Activated CD4-positive, CD25-positive, alpha-beta regulatory T cell treated with anti-CD3 and anti-CD28 coated beads, Interleukin-2, amount 50 U/mL, for 16 hours (primary cell): ENCODE measurements around the gene PGLYRP4.
"Not testable (repeated sequence)": the region's sequence is repeated elsewhere in the genome, so short reads cannot be mapped to it uniquely, and the experiment has no call there.

Experiments used
- DNase-seq: peaks from one replicate; pipeline ENCODE4 v3.0.0-alpha.2; 2020; ENCODE audit warnings: low read depth, low spot score

Gene PGLYRP4

DNA sequence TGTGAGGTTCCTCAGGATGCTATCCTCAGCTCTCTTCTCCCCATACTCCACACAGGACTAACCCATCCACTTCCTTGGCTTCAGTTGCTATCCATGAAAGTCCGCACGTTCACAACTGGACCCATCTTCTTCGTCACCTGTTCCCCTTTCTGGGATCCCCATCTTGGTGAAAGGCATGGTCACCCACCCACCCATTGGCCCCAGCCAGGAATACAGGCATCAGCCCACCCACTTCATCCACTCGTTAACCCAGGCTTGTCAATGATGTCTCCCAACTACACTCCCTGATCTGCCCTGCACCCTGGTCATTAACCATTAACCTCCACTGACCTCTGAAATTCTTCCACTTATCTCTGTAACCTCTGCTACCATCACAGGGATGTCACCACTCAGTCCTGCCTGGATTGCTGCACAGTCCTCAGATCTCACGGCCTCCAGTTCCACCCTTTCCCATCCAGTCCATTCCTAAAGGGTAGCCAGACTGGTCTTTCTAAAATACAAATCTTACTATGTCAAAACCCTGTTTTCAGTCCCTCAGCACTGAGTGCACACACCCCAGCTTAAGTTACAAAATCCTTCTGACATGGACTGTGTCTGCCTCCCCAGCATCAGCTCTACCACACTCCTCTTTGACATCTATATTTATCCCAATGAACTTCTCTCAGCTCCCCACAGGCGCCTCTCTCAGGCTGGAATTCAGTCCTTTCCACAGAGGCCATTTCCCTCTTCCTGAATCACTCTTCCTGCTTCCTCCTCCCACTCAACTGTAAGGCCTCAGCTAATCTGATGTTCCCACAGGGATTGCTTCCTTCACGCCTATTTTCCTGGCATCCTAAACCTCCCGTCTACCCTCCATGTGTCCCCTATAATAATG is 10.4 kb downstream of the PGLYRP4 start:
- no peak for DNase-seq

DNA sequence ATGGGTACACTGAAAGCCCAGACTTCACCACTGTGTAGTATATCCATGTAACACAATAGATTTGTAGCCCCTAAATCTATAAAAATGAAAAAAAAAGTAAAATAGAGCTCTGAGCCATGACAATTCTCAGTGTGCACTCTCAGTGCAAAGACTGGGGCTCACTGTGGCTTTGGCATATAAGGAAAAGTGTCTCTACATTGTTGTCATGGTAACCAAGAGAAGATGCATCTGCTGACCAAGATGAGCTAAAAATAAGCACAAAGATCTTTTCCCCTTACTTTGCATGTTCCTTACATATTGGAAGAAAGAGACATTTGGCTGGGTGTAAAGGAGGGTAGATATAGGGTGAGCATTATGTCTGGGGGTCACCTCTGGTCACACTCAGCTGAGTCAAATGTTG is 12.0 kb downstream of the PGLYRP4 start:
- DNase-seq, result no peak

DNA sequence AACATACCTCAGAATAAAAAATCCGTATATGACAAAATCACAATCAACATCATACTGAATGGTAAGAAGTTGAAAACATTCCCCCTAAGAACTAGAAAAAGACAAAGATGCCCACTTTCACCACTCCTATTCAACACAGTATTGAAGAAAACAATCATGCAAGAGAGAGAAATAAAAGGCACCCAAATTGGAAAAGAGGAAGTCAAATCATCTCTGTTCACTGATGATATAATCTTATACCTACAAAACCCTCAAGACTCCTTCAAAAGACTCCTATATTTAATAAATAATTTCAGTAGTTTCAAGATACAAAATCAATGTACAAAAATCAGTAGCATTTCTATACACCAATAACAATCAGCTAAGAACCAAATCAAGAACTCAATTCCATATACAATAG is 14.7 kb downstream of the PGLYRP4 start:
- no peak for DNase-seq

DNA sequence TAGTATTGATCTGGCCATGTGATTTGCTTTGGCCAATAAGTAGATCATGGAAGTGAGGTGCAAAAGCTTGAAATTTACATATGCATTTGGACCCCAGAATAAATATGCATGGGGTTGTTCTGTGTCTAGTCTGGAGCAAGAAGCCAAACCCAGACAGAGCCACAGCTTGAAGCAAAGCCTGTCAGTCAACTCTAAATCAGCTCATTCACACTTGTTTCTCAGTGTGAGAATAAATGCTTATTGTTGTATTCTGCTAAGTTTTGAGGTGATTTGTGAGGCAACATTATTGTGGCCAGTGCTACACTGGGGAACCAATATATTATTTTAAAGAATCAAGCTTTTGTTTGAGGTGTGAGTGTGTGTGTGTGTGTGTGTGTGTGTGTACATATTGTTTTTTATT is 23.7 kb downstream of the PGLYRP4 start:
- no peak for DNase-seq

DNA sequence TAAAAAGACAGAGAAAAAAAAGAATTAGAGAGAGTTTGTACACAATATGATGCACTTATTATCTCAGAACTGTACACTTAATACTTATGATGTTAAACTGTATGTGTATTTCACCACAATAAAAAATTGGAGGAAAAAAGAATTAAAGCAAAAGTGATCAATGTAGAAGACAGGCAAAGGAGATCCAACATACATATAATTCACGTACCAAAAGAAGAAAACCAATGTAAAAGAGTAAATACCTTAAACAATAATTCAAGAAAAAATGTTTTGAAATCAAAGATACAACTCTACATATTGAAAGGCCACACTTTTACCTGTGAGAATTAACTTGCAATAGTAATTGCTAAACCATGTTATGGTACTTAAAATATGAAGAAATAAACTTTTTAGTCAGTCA is 26.1 kb downstream of the PGLYRP4 start:
- no peak for DNase-seq

DNA sequence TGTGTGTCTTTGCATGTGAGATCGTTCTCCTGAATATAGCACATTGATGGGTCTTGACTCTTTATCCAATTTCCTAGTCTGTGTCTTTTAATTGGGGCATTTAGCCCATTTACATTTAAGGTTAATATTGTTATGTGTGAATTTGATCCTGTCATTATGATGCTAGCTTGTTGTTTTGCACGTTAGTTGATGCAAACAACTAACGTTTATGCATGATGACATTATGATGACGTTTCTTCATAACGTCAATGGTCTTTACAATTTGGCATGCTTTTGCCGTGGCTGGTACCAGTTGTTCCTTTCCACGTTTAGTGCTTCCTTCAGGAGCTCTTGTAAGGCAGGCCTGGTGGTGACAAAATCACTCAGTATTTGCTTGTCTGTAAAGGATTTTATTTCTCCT is 30.5 kb downstream of the PGLYRP4 start:
- not testable (repeated sequence) for DNase-seq

DNA sequence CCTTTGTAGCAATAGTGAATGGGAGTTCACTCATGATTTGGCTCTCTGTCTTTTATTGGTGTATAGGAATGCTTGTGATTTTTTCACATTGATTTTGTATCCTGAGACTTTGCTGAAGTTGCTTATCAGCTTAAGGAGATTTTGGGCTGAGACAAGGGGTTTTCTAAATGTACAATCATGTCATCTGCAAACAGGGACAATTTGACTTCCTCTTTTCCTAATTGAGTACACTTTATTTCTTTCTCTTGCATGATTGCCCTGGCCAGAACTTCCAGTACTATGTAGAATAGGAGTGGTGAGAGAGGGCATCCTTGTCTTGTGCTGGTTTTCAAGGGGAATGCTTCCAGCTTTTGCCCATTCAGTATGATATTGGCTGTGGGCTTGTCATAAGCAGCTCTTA is 32.6 kb downstream of the PGLYRP4 start:
- DNase-seq, result not testable (repeated sequence)

DNA sequence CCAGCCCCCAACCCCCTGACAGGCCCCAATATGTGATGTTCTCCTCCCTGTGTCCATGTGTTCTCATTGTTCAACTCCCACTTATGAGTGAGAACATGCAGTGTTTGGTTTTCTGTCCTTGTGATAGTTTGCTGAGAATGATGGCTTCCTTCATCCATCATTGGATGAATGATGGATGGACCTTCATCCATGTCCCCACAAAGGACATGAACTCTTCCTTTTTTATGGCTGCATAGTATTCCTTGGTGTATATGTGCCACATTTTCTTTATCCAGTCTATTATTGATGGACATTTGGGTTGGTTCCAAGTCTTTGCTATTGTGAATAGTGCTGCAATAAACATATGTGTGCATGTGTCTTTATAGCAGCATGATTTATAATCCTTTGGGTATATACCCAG is 34.3 kb downstream of the PGLYRP4 start:
- not testable (repeated sequence) for DNase-seq

DNA sequence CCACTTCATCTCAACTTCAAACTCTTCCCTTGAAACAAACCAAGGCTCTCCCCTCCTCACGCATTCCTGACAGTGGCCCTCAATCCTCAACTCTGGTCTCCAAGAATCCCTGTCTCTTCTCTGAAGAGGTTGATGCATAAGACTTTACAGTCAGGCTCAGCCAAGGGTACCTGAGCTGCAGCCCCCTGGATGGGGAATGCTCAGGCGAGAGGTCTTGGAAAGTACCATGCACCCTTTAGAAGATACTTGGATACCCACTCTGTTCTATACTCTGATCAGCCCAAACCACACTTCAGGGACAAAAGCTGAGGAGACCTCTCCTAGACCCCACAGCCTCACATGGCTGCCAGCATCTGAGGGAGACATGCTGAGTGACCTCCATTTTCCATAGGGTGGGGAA is 35.4 kb downstream of the PGLYRP4 start:
- DNase-seq, result no peak

DNA sequence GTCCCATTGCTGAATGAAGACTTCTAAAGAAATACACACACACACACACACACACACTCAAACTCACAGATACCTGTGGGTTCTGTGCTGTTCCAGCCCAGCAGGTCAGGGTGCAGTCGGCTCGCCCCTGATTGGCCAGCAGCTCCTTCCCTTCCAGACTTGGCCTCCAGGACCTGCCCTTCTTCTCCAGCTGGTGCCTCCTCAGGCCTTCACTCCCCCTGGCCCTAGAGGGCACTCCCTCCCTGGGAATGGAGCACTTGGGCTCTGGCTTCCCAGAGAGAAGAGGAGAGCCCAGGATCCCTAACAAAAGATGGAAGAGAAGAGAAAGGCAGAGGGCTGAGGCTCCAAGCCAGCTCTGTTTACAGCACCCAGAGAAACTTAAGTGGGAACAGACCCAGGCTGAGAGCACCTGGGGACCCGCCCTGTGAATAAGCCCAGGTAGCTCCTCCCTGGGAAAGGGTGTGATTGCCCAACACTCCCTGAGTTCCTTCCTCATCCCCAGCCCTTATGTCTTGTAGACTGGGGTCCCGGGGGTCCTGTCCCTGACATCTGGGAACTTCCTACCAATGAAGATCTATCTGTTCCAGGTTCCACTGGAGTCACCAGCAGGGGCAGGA is 36.0 kb downstream of the PGLYRP4 start, which contains the start of gene PGLYRP3:
Gene PGLYRP3, minus strand, starts transcription at position 383 of the 617 bp plus-strand sequence. CDS start 2,287 bp downstream, outside the sequence.
- DNase-seq, result no peak

DNA sequence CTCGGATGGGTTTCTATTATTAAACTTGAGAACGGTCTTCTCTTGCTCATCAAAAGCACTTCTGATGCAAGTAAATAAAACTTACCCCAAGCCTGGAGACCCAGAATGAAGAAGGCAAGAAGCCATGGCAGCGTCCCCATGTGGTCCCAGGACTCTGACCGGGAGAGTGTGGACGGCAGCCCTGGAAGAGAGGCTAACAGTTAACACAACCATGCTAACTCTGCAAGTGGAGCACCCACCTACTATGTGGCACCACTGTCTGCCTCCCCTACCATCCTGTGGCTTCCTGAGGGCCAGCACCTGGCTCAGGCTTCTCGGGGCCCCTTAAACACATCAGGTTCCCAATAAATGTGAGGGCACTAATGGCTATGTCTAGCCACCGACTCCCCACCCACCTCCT is 38.1 kb downstream of the PGLYRP4 start:
- no peak for DNase-seq

DNA sequence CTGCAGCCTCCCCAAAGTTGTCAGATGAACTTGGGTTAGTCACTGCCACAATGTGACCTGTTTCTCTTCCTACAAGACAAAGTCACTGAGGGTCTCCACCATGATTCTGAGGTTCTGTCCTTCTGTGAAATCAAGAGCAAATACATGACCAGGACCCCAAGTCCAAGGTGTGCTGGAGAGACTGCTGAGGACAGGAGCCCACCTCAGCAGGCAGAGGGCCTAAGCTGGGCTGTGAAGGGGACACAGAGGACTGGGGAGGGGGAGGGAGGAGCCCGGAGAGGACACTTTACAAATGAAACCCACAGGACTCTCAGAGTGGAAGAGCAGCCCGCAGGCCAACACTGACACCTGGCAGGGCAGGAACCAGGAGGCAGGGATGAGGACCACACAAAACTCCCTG is 39.2 kb downstream of the PGLYRP4 start:
- DNase-seq, result no peak

DNA sequence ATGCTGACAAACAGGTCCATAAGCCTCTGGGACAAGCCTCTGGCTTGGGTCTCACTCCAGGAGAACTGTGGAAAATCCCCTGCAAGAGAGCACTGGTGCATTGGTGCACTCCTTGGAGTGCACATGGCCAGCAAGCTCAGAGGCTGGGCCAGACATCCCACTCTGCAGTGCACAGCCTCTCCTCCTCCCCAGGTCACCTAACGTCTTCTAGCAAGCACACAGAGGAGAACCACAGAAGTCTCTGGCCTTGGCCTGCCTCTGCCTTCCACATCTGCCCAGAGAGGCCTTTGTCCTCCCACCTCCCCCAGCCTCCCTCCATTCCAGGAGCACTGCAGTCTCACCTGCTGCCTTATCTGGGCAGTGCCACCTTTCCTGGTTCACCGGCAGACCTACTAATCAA is 40.1 kb downstream of the PGLYRP4 start:
- DNase-seq, result no peak

DNA sequence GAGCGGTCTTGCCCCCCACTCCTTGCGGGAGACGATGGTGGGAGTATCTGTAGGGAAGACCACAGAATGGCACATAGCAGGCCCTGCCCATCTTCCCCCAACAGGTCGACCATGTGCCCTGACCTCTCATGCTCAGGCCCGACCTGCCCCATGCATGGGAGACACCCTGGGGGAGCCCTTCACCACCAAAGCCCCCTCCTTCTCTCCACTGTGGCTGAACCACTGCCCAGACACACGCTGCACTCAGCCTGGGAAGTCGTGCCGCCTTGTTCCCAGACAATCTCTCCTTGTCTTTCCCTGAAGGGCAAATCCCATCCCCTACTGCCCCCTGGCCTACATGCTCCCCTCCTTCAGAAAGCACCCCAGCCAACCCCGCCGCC is 41.4 kb downstream of the PGLYRP4 start:
- no peak for DNase-seq

DNA sequence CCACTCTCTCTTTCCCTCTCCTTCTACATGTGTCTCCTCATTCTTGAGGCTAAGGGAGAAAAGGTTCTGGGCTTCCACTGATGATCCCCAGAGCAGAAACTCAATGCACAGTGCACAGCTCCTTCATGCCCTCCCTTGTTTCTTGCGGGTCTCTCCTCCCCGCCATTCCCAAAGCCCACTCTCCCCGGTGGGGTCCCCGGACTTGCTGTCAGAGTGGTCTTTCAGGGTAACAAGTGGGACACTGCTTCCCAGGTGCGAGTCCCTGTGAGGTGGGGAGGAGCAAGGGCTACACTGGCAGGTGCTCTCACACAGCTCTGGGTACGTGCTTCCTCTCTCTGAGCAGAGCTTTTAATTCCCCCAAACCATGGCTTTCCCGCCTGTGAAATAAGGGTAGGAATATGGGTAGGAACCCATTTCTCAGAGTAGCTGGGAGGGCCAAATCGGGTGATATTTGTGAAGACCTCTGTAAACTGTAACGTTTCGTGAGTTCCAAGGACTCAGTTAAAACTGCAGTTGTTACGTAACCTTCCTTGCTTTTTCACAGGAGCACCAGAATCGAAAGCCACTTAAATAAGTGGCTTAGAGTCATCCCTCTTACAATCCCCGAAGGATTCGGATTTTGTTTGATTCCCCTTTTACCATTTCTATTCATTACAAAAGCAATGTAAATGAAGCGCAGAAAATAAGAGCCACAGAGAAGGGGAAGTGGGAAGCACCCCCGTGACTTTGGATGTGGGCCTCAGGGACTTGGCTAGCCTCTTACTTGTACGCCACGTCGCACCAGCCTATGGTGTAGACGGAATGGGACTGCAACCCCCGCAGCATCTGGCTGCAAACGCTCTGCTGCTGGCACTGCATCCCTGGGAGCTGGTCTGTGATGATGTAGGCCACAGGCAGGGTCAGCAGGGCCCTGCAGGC is 42.1 kb downstream of the PGLYRP4 start:
- no peak for DNase-seq

DNA sequence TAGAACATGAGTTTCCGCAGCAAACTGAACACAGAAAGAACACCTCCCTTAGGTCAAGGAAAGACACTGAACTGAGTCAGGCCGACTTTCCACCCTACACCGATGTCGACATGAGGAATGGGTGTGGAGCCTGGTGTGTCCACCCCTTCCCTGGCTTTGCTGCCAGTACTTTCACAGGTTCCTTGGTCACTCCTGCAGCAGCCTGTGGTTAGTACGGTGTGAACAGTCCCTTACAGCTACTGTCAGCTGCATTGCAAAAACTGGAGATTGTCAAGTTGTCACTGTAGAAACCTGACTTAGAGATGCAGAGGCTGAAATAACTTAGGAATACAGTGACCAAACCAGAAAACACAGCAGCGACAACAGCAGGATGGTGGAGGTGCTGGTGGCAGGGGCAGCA is 43.0 kb downstream of the PGLYRP4 start:
- no peak for DNase-seq

DNA sequence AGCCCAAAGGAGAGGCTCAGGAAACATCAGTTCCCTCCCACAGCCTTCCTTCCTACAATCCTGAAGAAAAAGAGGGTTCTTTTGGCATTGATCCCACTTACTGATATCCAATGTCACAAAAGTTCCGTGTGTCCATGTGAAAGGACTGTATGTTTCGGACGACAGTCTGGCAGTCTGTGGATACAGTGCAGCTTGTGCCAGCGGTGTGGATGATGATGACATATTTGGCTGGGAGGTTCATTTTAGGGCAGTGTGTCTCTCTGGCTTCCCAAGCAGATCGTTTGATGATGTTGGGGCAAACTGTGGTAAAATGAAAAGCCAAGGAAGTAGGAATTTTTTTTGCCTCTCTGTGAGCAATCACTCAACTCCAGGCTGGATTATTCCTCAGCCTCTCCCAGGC is 46.3 kb downstream of the PGLYRP4 start:
- DNase-seq, result no peak

DNA sequence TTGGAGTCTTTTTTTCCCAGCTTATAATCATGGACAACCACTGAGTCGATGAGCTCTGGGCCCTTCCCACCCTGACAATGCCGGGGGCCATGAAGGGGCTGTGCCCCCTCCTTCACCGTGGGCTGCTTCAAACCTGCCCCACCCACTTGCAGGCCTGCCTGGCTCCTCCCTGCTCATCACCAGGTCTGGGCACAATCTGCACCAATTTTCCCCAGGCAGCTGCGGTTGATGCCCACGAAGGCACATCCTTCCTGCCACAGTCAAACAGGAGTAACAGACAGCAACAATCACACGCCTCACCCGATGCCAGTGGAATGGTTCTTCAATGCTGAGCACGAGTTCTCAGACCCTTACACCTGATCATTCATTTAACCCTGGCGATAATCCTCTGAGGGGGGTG is 54.8 kb downstream of the PGLYRP4 start:
- no peak for DNase-seq

DNA sequence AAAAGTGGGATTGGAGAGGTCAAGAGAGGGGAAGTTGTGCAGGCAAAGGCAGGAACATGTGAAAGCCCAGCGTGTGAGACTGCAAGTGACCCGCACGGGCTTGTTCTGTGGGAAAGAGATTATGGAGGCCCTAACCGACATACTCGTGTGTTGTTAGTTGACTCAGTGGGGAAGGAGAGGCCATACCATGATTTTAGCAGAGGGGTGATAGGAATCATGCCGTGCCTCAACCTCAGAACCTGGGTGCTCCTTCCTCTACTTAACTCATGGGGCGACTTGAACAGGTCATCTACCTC is 55.2 kb downstream of the PGLYRP4 start:
- no peak for DNase-seq

DNA sequence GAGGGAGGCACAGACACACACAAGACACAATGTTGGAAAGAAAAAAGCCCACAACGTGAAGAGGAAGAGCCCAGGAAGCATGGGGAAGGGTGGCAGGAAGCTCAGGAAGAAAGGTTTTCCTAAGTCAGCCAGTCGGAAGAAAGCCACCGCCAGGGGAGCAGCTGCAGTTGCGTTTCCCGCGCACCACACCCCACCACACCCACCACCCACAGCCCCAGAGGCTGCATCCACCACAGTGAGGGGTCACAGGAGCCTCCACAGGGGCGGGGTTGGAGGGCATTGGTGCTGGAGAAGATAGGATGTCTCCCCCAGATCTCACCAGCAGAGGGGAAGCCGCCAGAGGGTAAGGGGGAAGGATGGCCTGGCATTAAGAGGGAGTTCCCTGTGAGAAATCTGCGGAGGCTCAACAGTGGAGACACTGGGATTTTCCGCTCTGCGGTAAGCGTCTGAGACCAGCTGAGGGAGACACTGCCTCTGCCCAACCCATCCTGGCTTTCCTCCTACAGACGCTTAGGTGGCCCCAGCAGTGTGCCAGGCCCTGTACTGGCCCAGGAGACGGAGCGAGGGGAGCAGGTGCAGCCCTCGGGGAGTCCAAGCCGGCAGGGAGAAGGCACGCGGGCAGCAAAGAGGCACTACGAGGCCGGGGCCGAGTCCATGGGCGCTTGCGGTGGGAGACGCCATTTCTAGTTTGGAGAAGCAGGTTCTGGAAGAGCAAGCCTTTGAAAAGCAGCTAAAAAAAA is 55.7 kb downstream of the PGLYRP4 start:
- DNase-seq, result no peak

DNA sequence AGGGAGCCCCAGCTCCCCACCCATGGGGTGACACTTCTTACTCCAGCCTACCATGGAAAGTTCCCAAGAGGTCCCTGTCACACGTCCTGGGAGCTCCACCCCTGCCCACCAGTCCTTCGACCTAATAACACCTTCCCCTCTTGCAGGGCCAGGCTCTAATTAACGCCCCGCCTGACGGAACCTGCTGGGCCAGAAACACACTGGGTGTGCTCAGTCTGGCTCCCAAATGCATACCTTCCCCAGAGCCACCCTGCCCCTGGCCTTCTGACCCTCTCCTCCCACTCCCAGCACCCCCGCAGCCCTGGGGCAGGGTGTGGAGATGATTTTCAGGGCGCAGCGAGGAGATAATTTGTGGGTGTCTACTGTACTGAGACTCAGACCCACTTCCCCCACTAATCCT is 56.5 kb downstream of the PGLYRP4 start:
- no peak for DNase-seq

DNA sequence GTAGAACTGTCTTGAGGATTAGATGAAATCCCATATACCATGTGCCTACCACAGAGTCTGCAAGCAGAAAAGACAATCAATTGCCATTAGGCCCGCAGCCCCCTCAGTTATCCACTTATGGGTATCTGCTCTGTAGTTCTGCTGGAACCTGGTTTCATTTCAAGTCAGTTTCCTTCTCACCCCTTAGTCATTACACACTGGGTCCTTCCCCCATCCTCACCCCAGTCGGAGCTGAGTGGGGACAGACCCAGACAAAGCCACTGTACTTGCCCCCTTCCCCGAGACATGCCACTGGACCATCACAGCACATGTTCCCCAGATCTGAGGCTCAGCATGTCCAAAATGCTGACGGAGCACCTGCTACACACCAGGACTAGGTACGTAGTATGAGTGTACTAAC is 57.1 kb downstream of the PGLYRP4 start:
- no peak for DNase-seq
